ENCODE measurements around the gene EPAS1.

DNA sequence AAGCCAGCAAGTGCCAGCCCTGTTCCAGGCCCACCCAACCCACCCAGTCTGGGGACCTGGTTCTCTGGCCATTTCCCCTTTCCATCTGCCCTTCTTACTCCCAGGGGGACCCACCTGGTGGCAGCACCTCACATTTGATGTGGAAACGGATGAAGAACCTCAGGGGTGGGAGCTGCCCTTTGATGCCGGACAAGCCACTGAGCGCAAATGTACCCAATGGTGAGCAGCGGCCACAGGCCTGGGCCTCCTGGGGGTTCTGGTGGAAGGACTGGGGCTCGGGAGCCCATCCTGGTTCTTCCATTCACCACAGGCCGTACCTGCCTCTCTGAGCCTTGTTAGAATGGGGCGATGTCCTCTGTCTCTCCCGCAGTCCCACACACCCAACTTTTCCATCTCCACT lies 84.7 kb downstream of the EPAS1 start:
- TF ChIP-seq, protein P1, sequence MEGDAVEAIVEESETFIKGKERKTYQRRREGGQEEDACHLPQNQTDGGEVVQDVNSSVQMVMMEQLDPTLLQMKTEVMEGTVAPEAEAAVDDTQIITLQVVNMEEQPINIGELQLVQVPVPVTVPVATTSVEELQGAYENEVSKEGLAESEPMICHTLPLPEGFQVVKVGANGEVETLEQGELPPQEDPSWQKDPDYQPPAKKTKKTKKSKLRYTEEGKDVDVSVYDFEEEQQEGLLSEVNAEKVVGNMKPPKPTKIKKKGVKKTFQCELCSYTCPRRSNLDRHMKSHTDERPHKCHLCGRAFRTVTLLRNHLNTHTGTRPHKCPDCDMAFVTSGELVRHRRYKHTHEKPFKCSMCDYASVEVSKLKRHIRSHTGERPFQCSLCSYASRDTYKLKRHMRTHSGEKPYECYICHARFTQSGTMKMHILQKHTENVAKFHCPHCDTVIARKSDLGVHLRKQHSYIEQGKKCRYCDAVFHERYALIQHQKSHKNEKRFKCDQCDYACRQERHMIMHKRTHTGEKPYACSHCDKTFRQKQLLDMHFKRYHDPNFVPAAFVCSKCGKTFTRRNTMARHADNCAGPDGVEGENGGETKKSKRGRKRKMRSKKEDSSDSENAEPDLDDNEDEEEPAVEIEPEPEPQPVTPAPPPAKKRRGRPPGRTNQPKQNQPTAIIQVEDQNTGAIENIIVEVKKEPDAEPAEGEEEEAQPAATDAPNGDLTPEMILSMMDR (IDR thresholded peaks at IDR 0.05; ENCODE audit: low read depth, low read length, missing input control) = no peak
- TF ChIP-seq, protein P2, sequence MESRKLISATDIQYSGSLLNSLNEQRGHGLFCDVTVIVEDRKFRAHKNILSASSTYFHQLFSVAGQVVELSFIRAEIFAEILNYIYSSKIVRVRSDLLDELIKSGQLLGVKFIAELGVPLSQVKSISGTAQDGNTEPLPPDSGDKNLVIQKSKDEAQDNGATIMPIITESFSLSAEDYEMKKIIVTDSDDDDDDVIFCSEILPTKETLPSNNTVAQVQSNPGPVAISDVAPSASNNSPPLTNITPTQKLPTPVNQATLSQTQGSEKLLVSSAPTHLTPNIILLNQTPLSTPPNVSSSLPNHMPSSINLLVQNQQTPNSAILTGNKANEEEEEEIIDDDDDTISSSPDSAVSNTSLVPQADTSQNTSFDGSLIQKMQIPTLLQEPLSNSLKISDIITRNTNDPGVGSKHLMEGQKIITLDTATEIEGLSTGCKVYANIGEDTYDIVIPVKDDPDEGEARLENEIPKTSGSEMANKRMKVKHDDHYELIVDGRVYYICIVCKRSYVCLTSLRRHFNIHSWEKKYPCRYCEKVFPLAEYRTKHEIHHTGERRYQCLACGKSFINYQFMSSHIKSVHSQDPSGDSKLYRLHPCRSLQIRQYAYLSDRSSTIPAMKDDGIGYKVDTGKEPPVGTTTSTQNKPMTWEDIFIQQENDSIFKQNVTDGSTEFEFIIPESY (IDR thresholded peaks at IDR 0.05) = no peak
- no peak for TF ChIP-seq GABPA (IDR thresholded peaks at IDR 0.05 in 1 of 2, conservative IDR thresholded peaks at IDR 0.05 in 1 of 2)
- TF ChIP-seq, protein P3, sequence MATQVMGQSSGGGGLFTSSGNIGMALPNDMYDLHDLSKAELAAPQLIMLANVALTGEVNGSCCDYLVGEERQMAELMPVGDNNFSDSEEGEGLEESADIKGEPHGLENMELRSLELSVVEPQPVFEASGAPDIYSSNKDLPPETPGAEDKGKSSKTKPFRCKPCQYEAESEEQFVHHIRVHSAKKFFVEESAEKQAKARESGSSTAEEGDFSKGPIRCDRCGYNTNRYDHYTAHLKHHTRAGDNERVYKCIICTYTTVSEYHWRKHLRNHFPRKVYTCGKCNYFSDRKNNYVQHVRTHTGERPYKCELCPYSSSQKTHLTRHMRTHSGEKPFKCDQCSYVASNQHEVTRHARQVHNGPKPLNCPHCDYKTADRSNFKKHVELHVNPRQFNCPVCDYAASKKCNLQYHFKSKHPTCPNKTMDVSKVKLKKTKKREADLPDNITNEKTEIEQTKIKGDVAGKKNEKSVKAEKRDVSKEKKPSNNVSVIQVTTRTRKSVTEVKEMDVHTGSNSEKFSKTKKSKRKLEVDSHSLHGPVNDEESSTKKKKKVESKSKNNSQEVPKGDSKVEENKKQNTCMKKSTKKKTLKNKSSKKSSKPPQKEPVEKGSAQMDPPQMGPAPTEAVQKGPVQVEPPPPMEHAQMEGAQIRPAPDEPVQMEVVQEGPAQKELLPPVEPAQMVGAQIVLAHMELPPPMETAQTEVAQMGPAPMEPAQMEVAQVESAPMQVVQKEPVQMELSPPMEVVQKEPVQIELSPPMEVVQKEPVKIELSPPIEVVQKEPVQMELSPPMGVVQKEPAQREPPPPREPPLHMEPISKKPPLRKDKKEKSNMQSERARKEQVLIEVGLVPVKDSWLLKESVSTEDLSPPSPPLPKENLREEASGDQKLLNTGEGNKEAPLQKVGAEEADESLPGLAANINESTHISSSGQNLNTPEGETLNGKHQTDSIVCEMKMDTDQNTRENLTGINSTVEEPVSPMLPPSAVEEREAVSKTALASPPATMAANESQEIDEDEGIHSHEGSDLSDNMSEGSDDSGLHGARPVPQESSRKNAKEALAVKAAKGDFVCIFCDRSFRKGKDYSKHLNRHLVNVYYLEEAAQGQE (IDR thresholded peaks at IDR 0.05) = no peak
- no peak for TF ChIP-seq EGR1 (IDR thresholded peaks at IDR 0.05; ENCODE audit: low read depth in 2 of 2)
- TF ChIP-seq RAD21 (IDR thresholded peaks at IDR 0.05) = no peak
- no peak for TF ChIP-seq HNF4G (IDR thresholded peaks at IDR 0.05)
- TF ChIP-seq RXRA (IDR thresholded peaks at IDR 0.05) = no peak

Measured in liver (tissue), 3 donors.